ENCODE measurements around the gene CFAP77. TPM values are rescaled to one million over a fixed set of nuclear protein-coding genes. Genes with fewer than 3 reads are reported as not detected.

The CFAP77 gene
- total RNA-seq, 1 experiment from 2014 or later = 0.11 TPM

DNA sequence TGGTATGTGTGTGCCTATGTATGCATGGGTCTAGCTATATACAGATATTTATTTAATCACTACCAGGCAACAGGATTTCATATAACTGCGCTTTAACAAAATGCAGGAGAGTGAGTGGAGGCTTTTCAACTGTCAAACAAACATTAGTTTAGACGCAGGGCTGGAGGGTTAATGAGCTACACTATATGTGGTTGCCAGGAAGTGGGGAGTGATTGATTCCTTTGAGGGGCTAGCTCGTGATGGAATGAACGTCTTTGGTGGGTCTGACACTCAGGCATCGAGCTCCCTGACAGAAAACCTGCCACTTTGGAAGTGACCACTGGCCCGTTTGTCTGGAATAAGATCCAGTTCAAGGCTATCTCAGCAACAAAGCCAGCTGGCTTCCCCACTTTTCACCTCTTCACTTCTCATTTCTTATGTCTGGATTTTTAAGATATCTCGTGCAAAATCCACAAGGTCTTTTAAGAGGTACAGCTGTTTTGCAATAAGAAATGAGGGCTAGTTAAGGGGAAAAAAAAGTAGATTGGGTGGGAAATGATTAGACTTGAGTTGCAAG, 78.0 kb downstream of the CFAP77 start:
- Histone ChIP-seq H3K9ac (ENCODE audit: low read length) (no peak overlapping the region), H3K36me3 (ENCODE audit: low read depth, low read length) (no peaks in the 10 kb centered on the region), H3K27ac (ENCODE audit: low read length) (no peak overlapping the region), H3K4me2 (ENCODE audit: low read length) (no peak overlapping the region), H3K79me2 (ENCODE audit: low read length) (no peaks in the 10 kb centered on the region), H3K4me1 (ENCODE audit: insufficient read depth, low read length) (no peaks in the 10 kb centered on the region), H3K9me3 (ENCODE audit: low read length) (no peaks in the 10 kb centered on the region), H3K9me2 (replicated peaks; ENCODE audit: low read length) (no peaks in the 10 kb centered on the region), H3K4me3 (ENCODE audit: low read length) (no peak overlapping the region), H4K20me1 (ENCODE audit: low read length) (no peaks in the 10 kb centered on the region), H3K27me3 (ENCODE audit: low read length) (peaks cover 53% of the 10 kb centered on the region), H3F3A (ENCODE audit: low read length, unreplicated experiment) (no peaks in the 10 kb centered on the region), H2AFZ (ENCODE audit: low read length) (no peak overlapping the region)
- CTCF ChIA-PET = no interaction called here
- ATAC-seq (no peak), DNase-seq (no peak)
- TF ChIP-seq EZH2phosphoT487 (IDR thresholded peaks at IDR 0.05; ENCODE audit: borderline replicate concordance, low read length) (no peak), EZH2 (IDR thresholded peaks at IDR 0.05; ENCODE audit: low read length, unreplicated experiment) (no peak)
- TF ChIP-seq, protein P1, sequence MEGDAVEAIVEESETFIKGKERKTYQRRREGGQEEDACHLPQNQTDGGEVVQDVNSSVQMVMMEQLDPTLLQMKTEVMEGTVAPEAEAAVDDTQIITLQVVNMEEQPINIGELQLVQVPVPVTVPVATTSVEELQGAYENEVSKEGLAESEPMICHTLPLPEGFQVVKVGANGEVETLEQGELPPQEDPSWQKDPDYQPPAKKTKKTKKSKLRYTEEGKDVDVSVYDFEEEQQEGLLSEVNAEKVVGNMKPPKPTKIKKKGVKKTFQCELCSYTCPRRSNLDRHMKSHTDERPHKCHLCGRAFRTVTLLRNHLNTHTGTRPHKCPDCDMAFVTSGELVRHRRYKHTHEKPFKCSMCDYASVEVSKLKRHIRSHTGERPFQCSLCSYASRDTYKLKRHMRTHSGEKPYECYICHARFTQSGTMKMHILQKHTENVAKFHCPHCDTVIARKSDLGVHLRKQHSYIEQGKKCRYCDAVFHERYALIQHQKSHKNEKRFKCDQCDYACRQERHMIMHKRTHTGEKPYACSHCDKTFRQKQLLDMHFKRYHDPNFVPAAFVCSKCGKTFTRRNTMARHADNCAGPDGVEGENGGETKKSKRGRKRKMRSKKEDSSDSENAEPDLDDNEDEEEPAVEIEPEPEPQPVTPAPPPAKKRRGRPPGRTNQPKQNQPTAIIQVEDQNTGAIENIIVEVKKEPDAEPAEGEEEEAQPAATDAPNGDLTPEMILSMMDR (conservative IDR thresholded peaks at IDR 0.05; ENCODE audit: low read depth, low read length) = no peak
- no TSS peak for BruUV-seq (replicated peaks)
- POLR2A ChIA-PET (ENCODE audit: unreplicated experiment) = no interaction called here
- intact Hi-C loops (cut with micrococcal nuclease) = no loop called here

DNA sequence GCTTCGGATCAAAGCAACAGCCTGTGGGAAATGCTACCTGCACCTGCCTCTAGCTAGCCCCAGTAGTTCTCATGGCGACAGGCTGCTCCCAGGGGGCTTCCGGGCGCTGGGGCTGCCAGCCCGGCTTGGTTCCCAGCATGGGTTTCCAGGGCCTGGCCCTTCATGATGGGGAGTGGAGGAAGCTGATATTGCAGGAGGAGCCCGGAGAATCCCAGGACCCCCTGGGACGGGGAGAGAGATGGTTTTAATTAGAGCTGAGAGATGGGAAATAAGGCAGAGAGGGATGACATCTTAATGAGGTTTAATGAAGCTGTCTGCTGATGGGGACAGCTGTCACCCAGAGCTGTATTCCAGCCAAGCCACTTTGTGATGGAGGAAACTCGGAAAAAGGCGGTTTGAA, 78.6 kb downstream of the CFAP77 start:
- Histone ChIP-seq H3K4me2 (ENCODE audit: low read length) (no peak overlapping the region), H3F3A (ENCODE audit: low read length, unreplicated experiment) (no peaks in the 10 kb centered on the region), H3K9ac (ENCODE audit: low read length) (no peak overlapping the region), H3K36me3 (ENCODE audit: low read depth, low read length) (no peaks in the 10 kb centered on the region), H3K79me2 (ENCODE audit: low read length) (no peaks in the 10 kb centered on the region), H3K27ac (ENCODE audit: low read length) (no peak overlapping the region), H3K9me2 (replicated peaks; ENCODE audit: low read length) (no peaks in the 10 kb centered on the region), H3K9me3 (ENCODE audit: low read length) (no peaks in the 10 kb centered on the region), H3K4me1 (ENCODE audit: insufficient read depth, low read length) (no peaks in the 10 kb centered on the region), H3K4me3 (ENCODE audit: low read length) (no peak overlapping the region), H4K20me1 (ENCODE audit: low read length) (no peaks in the 10 kb centered on the region), H2AFZ (ENCODE audit: low read length) (no peak overlapping the region), H3K27me3 (ENCODE audit: low read length) (peaks cover 58% of the 10 kb centered on the region)
- no peak for ATAC-seq
- BruUV-seq (replicated peaks) = no TSS peak
- intact Hi-C loops (cut with micrococcal nuclease) = no loop called here
- ChIA-PET POLR2A (ENCODE audit: unreplicated experiment) (no interaction called here), CTCF (no interaction called here)
- no peak for DNase-seq
- TF ChIP-seq EZH2phosphoT487 (IDR thresholded peaks at IDR 0.05; ENCODE audit: borderline replicate concordance, low read length) (no peak), EZH2 (IDR thresholded peaks at IDR 0.05; ENCODE audit: low read length, unreplicated experiment) (no peak)
- TF ChIP-seq, protein P1 (conservative IDR thresholded peaks at IDR 0.05; ENCODE audit: low read depth, low read length) = no peak

DNA sequence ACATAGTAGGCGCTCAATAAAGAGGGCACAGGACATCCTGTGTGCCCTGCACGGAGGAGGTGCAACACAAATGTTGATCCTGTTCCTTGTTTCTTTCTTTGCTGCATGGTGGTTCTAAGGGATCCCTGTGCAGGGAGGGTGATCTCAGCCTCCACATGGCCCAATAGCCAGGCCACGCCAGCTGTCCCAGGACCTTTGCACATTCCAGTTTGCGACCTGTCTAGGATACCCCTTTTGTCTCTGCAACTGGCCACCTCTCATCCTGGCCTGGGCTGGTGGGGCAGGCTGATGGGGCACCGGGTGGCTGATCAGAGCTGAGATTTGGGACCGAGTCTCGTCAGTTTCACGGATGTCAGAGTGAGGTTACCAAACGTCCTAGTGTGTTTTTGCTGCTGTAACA, 79.5 kb downstream of the CFAP77 start:
- ChIA-PET POLR2A (ENCODE audit: unreplicated experiment) (no interaction called here), CTCF (no interaction called here)
- ATAC-seq (no peak), DNase-seq (no peak)
- Histone ChIP-seq H3K9me2 (replicated peaks; ENCODE audit: low read length) (no peaks in the 10 kb centered on the region), H3F3A (ENCODE audit: low read length, unreplicated experiment) (no peaks in the 10 kb centered on the region), H2AFZ (ENCODE audit: low read length) (no peak overlapping the region), H3K4me3 (ENCODE audit: low read length) (no peak overlapping the region), H3K36me3 (ENCODE audit: low read depth, low read length) (no peaks in the 10 kb centered on the region), H4K20me1 (ENCODE audit: low read length) (no peaks in the 10 kb centered on the region), H3K27me3 (ENCODE audit: low read length) (peaks cover 62% of the 10 kb centered on the region), H3K4me2 (ENCODE audit: low read length) (no peak overlapping the region), H3K9me3 (ENCODE audit: low read length) (no peaks in the 10 kb centered on the region), H3K79me2 (ENCODE audit: low read length) (no peaks in the 10 kb centered on the region), H3K9ac (ENCODE audit: low read length) (no peak overlapping the region), H3K4me1 (ENCODE audit: insufficient read depth, low read length) (no peaks in the 10 kb centered on the region), H3K27ac (ENCODE audit: low read length) (no peak overlapping the region)
- intact Hi-C loops (cut with micrococcal nuclease) = no loop called here
- TF ChIP-seq, protein P1 (conservative IDR thresholded peaks at IDR 0.05; ENCODE audit: low read depth, low read length) = no peak
- TF ChIP-seq EZH2 (IDR thresholded peaks at IDR 0.05; ENCODE audit: low read length, unreplicated experiment) = no peak
- no peak for TF ChIP-seq EZH2phosphoT487 (IDR thresholded peaks at IDR 0.05; ENCODE audit: borderline replicate concordance, low read length)
- no TSS peak for BruUV-seq (replicated peaks)

Measured in PC-3 (cell line).